GM12878 (cell line): ENCODE results near the gene IL4I1. TPM values are rescaled to one million over a fixed set of nuclear protein-coding genes. Genes with fewer than 3 reads are reported as not detected.

Experiments
- ATAC-seq: fragments of 200-7000 bp; cut with Tn5 transposase; 3 replicates; pipeline ENCODE4 v1.9.1; 2020; ENCODE audit warnings: mild to moderate bottlenecking, moderate library complexity
- BruUV-seq: library from RNA; stranded (reverse); fragments of 400-500 nt; replicated peaks from 2 replicates; lab custom pipeline; 2021; lab: Mats Ljungman, UMichigan
- CTCF ChIA-PET: fragments of 300-600 bp; sonication (Branson Sonifier 250); formaldehyde crosslinking; extraction: SDS; loops from one replicate; lab custom pipeline; 2021; ENCODE audit warnings: inconsistent platforms; lab: Yijun Ruan, JAX
- POLR2A ChIA-PET: fragments of 350-600 bp; formaldehyde crosslinking; extraction: SDS; loops from one replicate; lab custom pipeline; 2021; ENCODE audit warnings: inconsistent platforms; lab: Charles Lee
- RAD21 ChIA-PET: fragments of 300-600 bp; sonication (Branson Sonifier 250); formaldehyde crosslinking; loops from one replicate; lab custom pipeline; 2023; ENCODE audit warnings: antibody characterized with exemption; ENCODE audit not compliant: unreplicated experiment; lab: Charles Lee
- SMC1A ChIA-PET: fragments of 300-600 bp; sonication (Branson Sonifier 250); formaldehyde crosslinking; loops from one replicate; lab custom pipeline; 2023; ENCODE audit not compliant: unreplicated experiment, uncharacterized antibody; lab: Charles Lee
- DNase-seq: peaks from one replicate; pipeline ENCODE4 v3.0.0-alpha.2; 2011; ENCODE audit warnings: low read depth, low spot score
- FAIRE-seq: peaks from 3 replicates; lab custom pipeline; 2011; peaks lifted over from hg19 to GRCh38; lab: Jason Lieb, UNC
- H2AFZ ChIP-seq: 2 replicates; pipeline ENCODE4 v1.6.0; 2011; ENCODE audit warnings: low read depth, low read length, control low read depth; ENCODE audit not compliant: control insufficient read depth
- H3K27ac ChIP-seq: 2 replicates; pipeline ENCODE4 v1.5.1; 2011; ENCODE audit warnings: control low read depth; ENCODE audit not compliant: control insufficient read depth, insufficient read depth
- H3K27me3 ChIP-seq, 2 experiments: replicated peaks in 1 of 2; 2 replicates each; pipeline versions ENCODE4 v1.6.0 to v1.6.1; 2011; ENCODE audit warnings: low read length in 1 of 2; ENCODE audit not compliant: control insufficient read depth in 2 of 2, insufficient read depth in 2 of 2
- H3K36me3 ChIP-seq, 2 experiments: 2 replicates each; pipeline ENCODE4 v1.5.1; 2011; ENCODE audit warnings: low read length in 1 of 2; ENCODE audit not compliant: control insufficient read depth in 2 of 2, insufficient read depth in 2 of 2
- H3K4me1 ChIP-seq: 2 replicates; pipeline ENCODE4 v1.6.1; 2011; ENCODE audit warnings: mild to moderate bottlenecking, low read length, moderate library complexity, mixed read lengths; ENCODE audit not compliant: control insufficient read depth, insufficient read depth
- H3K4me2 ChIP-seq: 2 replicates; pipeline ENCODE4 v1.6.0; 2011; ENCODE audit warnings: control low read depth; ENCODE audit not compliant: control insufficient read depth, insufficient read depth
- H3K4me3 ChIP-seq: fragments of 200-600 bp; sonication (generic); 2 replicates; pipeline ENCODE4 v1.5.1; 2016
- H3K79me2 ChIP-seq: 2 replicates; pipeline ENCODE4 v1.6.0; 2011; ENCODE audit warnings: low read length; ENCODE audit not compliant: control insufficient read depth, insufficient read depth
- H3K9ac ChIP-seq: 2 replicates; pipeline ENCODE4 v1.8.0; 2011; ENCODE audit warnings: low read length, control low read depth, mixed read lengths; ENCODE audit not compliant: control insufficient read depth, insufficient read depth
- H3K9me3 ChIP-seq: replicated peaks from 3 replicates; pipeline ENCODE4 v1.5.1; 2011; ENCODE audit warnings: mild to moderate bottlenecking, low read length; ENCODE audit not compliant: control insufficient read depth, insufficient read depth
- H4K20me1 ChIP-seq: 2 replicates; pipeline ENCODE4 v1.6.0; 2011; ENCODE audit not compliant: control insufficient read depth, insufficient read depth
- CBFB ChIP-seq: IDR thresholded peaks from 2 replicates; pipeline ENCODE4 v1.6.1; 2016; ENCODE audit warnings: antibody characterized with exemption, low read depth
- ESRRA ChIP-seq: IDR thresholded peaks from 2 replicates; pipeline ENCODE4 v1.6.1; 2012; ENCODE audit warnings: mild to moderate bottlenecking, low read length, improper control_type of control experiment
- HDAC2 ChIP-seq: fragments of 200-600 bp; sonication (generic); IDR thresholded peaks from 2 replicates; pipeline ENCODE4 v1.6.1; 2017
- HDGF ChIP-seq: fragments of 450-650 bp; IDR thresholded peaks from 2 replicates; pipeline ENCODE4 v1.6.1; 2016; ENCODE audit warnings: antibody characterized with exemption
- KAT2A ChIP-seq: conservative IDR thresholded peaks from 2 replicates; pipeline ENCODE4 v1.6.1; 2011; ENCODE audit warnings: low read depth, low read length; ENCODE audit not compliant: control insufficient read depth
- LARP7 ChIP-seq: fragments of 450-650 bp; IDR thresholded peaks from 2 replicates; pipeline ENCODE4 v1.6.1; 2017; ENCODE audit warnings: mild to moderate bottlenecking
- NR2C2 ChIP-seq: IDR thresholded peaks from 2 replicates; pipeline ENCODE4 v1.6.1; 2011; ENCODE audit warnings: borderline replicate concordance, low read depth; ENCODE audit not compliant: control insufficient read depth, insufficient read length
- PAX8 ChIP-seq: fragments of 450-650 bp; IDR thresholded peaks from 2 replicates; pipeline ENCODE4 v1.6.1; 2017; ENCODE audit warnings: mild to moderate bottlenecking, moderate library complexity
- PML ChIP-seq: IDR thresholded peaks from 2 replicates; pipeline ENCODE4 v1.6.1; 2012; ENCODE audit warnings: low read length, inconsistent platforms
- RAD51 ChIP-seq: fragments of 450-650 bp; IDR thresholded peaks from 2 replicates; pipeline ENCODE4 v1.6.1; 2016; ENCODE audit warnings: moderate library complexity, mild to moderate bottlenecking, inconsistent platforms
- SIX5 ChIP-seq: IDR thresholded peaks from 2 replicates; pipeline ENCODE4 v1.6.1; 2011; ENCODE audit warnings: mild to moderate bottlenecking, low read depth, low read length, moderate library complexity; ENCODE audit not compliant: severe bottlenecking
- STAT1 ChIP-seq: fragments of 450-650 bp; conservative IDR thresholded peaks from 2 replicates; pipeline ENCODE4 v1.6.1; 2014; ENCODE audit warnings: antibody characterized with exemption, mild to moderate bottlenecking
- WGBS: methylation state at CpG from one replicate; pipeline ENCODE4 v1.1.6; 2016; ENCODE audit warnings: low lambda C conversion rate; ENCODE audit not compliant: insufficient replicate concordance, insufficient coverage; ENCODE audit errors: missing lambda C conversion rate; 5-methylcytosine and 5-hydroxymethylcytosine counted together
- in situ Hi-C: fragments of 300-500 bp; cut with MboI; formaldehyde crosslinking; loops from 9 replicates; pipeline ENCODE4 v1.14.3; 2018; ENCODE audit warnings: mixed read lengths
- intact Hi-C: fragments of 100-400 bp; cut with micrococcal nuclease; formaldehyde crosslinking; loops from one replicate; pipeline ENCODE4 v1.14.2; 2022; ENCODE audit not compliant: unreplicated experiment
- polyA plus RNA-seq, 11 experiments: library from polyadenylated mRNA; depleted of rRNA in 4 of 11; unstranded in 6 of 11; stranded (reverse) in 5 of 11; fragments of >200 nt; fragmentation: Nextera tagmentation in 4 of 11; fragmentation: Illumina TruSeq in 1 of 11; extraction: Ambion mirVana in 4 of 11; extraction: Trizol in 1 of 11; gene quantifications; 1 replicate in 1 of 11; 2 replicates in 10 of 11; pipeline versions ENCODE4 v1.2.1 to v1.2.3, GENCODE V29; 2011 to 2016; ENCODE audit warnings: inconsistent platforms in 2 of 11, missing spikeins in 2 of 11, low read depth in 1 of 11
- total RNA-seq, 4 experiments: library from RNA; depleted of rRNA in 3 of 4; stranded (reverse); fragments of >200 nt in 3 of 4; fragmentation: Illumina TruSeq in 1 of 4; extraction: Trizol in 1 of 4; gene quantifications; 2 replicates each; pipeline versions ENCODE4 v1.2.1 to v1.2.3, GENCODE V29; 2013 to 2021
- TF ChIP-seq, protein P1 (sequence below): fragments of 450-650 bp; IDR thresholded peaks from 2 replicates; pipeline ENCODE4 v1.6.1; 2017; ENCODE audit warnings: mild to moderate bottlenecking, moderate library complexity

Gene IL4I1
- total and polyA plus RNA-seq, 10 of the 15 experiments (the other 5 are each of a cell fraction or from before 2014, with no cell fraction given), result 0.62 to 83.8 (median 42.8) TPM

DNA sequence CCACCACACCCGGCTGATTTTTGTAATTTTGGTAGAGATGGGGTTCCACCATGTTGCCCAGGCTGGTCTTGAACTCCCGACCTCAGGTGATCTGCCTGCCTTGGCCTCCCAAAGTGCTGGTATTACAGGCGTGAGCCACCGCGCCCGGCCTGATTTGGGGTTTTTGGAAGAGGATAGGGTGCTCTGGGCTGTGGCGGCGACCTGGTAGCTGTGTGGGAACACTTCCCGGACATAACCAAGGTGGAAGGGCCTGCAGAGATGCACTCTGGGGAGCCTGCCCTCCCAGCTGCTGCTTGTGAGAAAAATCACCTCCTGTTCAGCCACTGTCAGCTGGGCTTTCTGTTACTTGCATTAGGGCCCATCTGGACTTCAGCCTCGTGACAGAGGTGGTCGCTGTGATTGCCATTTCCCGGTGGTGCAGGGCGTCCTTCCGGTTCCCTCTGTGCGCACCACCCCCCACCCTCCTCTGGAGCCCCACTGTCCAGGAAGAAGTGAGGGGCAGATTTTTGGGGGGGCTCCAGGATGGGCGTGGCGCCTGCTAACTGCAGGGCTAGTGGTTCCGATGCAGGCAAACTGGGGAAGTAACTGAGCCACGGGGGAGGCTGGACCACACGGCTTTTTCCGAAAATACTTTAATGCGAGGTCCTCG is 7.5 kb downstream of the IL4I1 start:
- intact Hi-C loops, result no loop called here
- Histone ChIP-seq H3K27ac (no peak overlapping the region; the same call in 1 of the 2 replicates), H3K4me2 (peak overlapping the region; percentile 48), H3K27me3 (no peaks in the 10 kb centered on the region), H2AFZ (no peak overlapping the region), H3K4me1 (peaks cover 22% of the 10 kb centered on the region), H3K4me3 (peak overlapping the region; percentile 49; the same call in 1 of the 2 replicates), H3K79me2 (peaks cover 22% of the 10 kb centered on the region)
- in situ Hi-C loops, result loop anchor here (25.0 kb wide), 1 partner anchor 1252 kb away; the partner anchor contains the start of genes CA11 and DBP
- CTCF ChIA-PET, result no interaction called here
- TF ChIP-seq HDAC2, result no peak
- no peak for TF ChIP-seq RAD51
- TF ChIP-seq ESRRA, result no peak
- TF ChIP-seq HDGF, result 0 out of 2 replicates have a peak, but pooled peaks have one; percentile 11
- TF ChIP-seq, all 136 proteins: peak for 1
- no peaks in the 10 kb centered on the region; the same call in 2 of the 3 replicates for H3K9me3 ChIP-seq
- RAD21 ChIA-PET, result interaction anchor here (0.6 to 2.4 kb wide), 8 partner anchors 9 to 385 kb away, joined by 3 to 9 read pairs (median 3); partner anchors contain the start of genes ATF5, NUP62 and PTOV1
- peaks cover 0 to 9% of the 10 kb centered on the region in 2 experiments; a peak in 3 of 4 replicates for H3K36me3 ChIP-seq
- DNase-seq (no peak), ATAC-seq (no peak), FAIRE-seq (no peak)
- POLR2A ChIA-PET, result interaction anchor here (0.9 to 3.6 kb wide), 8 partner anchors 9 to 123 kb away, joined by 3 to 33 read pairs (median 10); partner anchors contain the start of genes AKT1S1, AP2A1, ATF5 and NUP62
- H4K20me1 ChIP-seq, result no peaks in the 10 kb centered on the region
- 93% methylated on average over 23 of the region's 23 CpGs for WGBS
- SMC1A ChIA-PET, result interaction anchor here (1.3 to 3.1 kb wide), 3 partner anchors 20 to 39 kb away, joined by 5 to 15 read pairs (median 6); partner anchors contain the start of genes ATF5 and NUP62
- BruUV-seq, result no TSS peak
- no peak overlapping the region for H3K9ac ChIP-seq

GRCh38 chr19:49888510-49888824 is 8.2 kb downstream of the IL4I1 start:
- Histone ChIP-seq H3K27me3 (no peaks in the 10 kb centered on the region), H3K79me2 (peaks cover 19% of the 10 kb centered on the region), H3K36me3 (peaks cover 2 to 13% of the 10 kb centered on the region in 2 experiments; a peak in 3 of 4 replicates), H3K9me3 (no peaks in the 10 kb centered on the region; the same call in 2 of the 3 replicates), H3K4me1 (peaks cover 22% of the 10 kb centered on the region), H3K4me3 (peak overlapping the region; percentile 49; the same call in 1 of the 2 replicates), H3K9ac (no peak overlapping the region), H2AFZ (no peak overlapping the region), H3K27ac (no peak overlapping the region), H3K4me2 (peak overlapping the region; percentile 59), H4K20me1 (no peaks in the 10 kb centered on the region)
- 17% methylated on average over 16 of the region's 18 CpGs for WGBS
- TF ChIP-seq KAT2A (no peak), SIX5 (no peak), PAX8 (no peak), PML (no peak), STAT1 (no peak), NR2C2 (no peak), CBFB (no peak), LARP7 (no peak)
- TF ChIP-seq, protein P1, sequence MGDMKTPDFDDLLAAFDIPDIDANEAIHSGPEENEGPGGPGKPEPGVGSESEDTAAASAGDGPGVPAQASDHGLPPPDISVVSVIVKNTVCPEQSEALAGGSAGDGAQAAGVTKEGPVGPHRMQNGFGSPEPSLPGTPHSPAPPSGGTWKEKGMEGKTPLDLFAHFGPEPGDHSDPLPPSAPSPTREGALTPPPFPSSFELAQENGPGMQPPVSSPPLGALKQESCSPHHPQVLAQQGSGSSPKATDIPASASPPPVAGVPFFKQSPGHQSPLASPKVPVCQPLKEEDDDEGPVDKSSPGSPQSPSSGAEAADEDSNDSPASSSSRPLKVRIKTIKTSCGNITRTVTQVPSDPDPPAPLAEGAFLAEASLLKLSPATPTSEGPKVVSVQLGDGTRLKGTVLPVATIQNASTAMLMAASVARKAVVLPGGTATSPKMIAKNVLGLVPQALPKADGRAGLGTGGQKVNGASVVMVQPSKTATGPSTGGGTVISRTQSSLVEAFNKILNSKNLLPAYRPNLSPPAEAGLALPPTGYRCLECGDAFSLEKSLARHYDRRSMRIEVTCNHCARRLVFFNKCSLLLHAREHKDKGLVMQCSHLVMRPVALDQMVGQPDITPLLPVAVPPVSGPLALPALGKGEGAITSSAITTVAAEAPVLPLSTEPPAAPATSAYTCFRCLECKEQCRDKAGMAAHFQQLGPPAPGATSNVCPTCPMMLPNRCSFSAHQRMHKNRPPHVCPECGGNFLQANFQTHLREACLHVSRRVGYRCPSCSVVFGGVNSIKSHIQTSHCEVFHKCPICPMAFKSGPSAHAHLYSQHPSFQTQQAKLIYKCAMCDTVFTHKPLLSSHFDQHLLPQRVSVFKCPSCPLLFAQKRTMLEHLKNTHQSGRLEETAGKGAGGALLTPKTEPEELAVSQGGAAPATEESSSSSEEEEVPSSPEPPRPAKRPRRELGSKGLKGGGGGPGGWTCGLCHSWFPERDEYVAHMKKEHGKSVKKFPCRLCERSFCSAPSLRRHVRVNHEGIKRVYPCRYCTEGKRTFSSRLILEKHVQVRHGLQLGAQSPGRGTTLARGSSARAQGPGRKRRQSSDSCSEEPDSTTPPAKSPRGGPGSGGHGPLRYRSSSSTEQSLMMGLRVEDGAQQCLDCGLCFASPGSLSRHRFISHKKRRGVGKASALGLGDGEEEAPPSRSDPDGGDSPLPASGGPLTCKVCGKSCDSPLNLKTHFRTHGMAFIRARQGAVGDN, result 0 out of 2 replicates have a peak, but pooled peaks have one; percentile 27
- in situ Hi-C loops, result loop anchor here (25.0 kb wide), 1 partner anchor 1251 kb away; the partner anchor contains the start of genes CA11 and DBP
- ChIA-PET RAD21 (interaction anchor here (0.6 to 2.4 kb wide), 9 partner anchors 8 to 224 kb away, joined by 3 to 9 read pairs (median 3); partner anchors contain the start of genes ATF5, IL4I1 and NUP62), SMC1A (interaction anchor here (1.3 to 3.1 kb wide), 3 partner anchors 19 to 40 kb away, joined by 5 to 15 read pairs (median 6); partner anchors contain the start of genes ATF5 and NUP62), CTCF (interaction anchor here (0.8 to 0.9 kb wide), 2 partner anchors 9 to 49 kb away, joined by 3 read pairs; no protein-coding TSS in a partner anchor), POLR2A (interaction anchor here (0.9 to 3.6 kb wide), 9 partner anchors 8 to 122 kb away, joined by 3 to 33 read pairs (median 9); partner anchors contain the start of genes AKT1S1, AP2A1, ATF5 and IL4I1)
- no peak for FAIRE-seq
- BruUV-seq, result no TSS peak
- no peak for DNase-seq
- intact Hi-C loops, result no loop called here
- peak; percentile 3 for ATAC-seq
